H1 (cell line): ENCODE data around the gene ZSCAN22. TPM values are rescaled to one million over a fixed set of nuclear protein-coding genes. Genes with fewer than 3 reads are reported as not detected.

Experiments
- ASH2L ChIP-seq: fragments of 200-600, 300-600 bp; sonication (generic); IDR thresholded peaks from one replicate; pipeline ENCODE4 v1.7.1; 2017; ENCODE audit warnings: low read length
- CEBPB ChIP-seq: IDR thresholded peaks from 2 replicates; pipeline ENCODE4 v1.6.1; 2012; ENCODE audit warnings: low read depth, low read length
- CHD7 ChIP-seq: fragments of 300-600 bp; sonication (generic); IDR thresholded peaks from 2 replicates; pipeline ENCODE4 v1.7.1; 2012; ENCODE audit warnings: low read length, moderate library complexity, mild to moderate bottlenecking, inconsistent platforms; ENCODE audit not compliant: insufficient replicate concordance
- CTBP2 ChIP-seq: IDR thresholded peaks from 2 replicates; pipeline ENCODE4 v1.7.0; 2011; ENCODE audit warnings: borderline replicate concordance, mild to moderate bottlenecking, moderate library complexity, mixed read lengths, low read length; ENCODE audit not compliant: insufficient read depth, insufficient read length
- GTF2F1 ChIP-seq: IDR thresholded peaks from 2 replicates; pipeline ENCODE4 v1.6.1; 2012; ENCODE audit warnings: low read depth, low read length, improper control_type of control experiment, borderline replicate concordance
- SIRT6 ChIP-seq: IDR thresholded peaks from one replicate; pipeline ENCODE4 v1.7.1; 2012; ENCODE audit warnings: low read length, inconsistent platforms
- TAF1 ChIP-seq: IDR thresholded peaks from 2 replicates; pipeline ENCODE4 v1.6.1; 2011; ENCODE audit warnings: mild to moderate bottlenecking, low read depth, low read length
- polyA plus RNA-seq, 7 experiments: library from polyadenylated mRNA; depleted of rRNA in 3 of 7; stranded (reverse) in 5 of 7; unstranded in 2 of 7; fragments of >200 nt in 5 of 7; fragments of 200-250 nt in 2 of 7; gene quantifications; 1 replicate in 5 of 7; 2 replicates in 1 of 7; 4 replicates in 1 of 7; pipeline versions ENCODE4 v1.2.1 to v1.2.3, GENCODE V29; 2011 to 2013; ENCODE audit warnings: missing spikeins in 2 of 7, mixed read lengths in 2 of 7
- total RNA-seq: library from RNA; stranded (reverse); fragmentation: NEBNext Ultra II Directional; extraction: Animal tissue kit (Norgen Biotek cat#: 25700); gene quantifications from 2 replicates; pipeline ENCODE4 v1.2.1, GENCODE V29; 2021
- TF ChIP-seq, protein P1 (sequence below): IDR thresholded peaks from 2 replicates; pipeline ENCODE4 v1.6.1; 2012; ENCODE audit warnings: inconsistent platforms

The ZSCAN22 gene
- total and polyA plus RNA-seq, 2 of the 8 experiments (the other 6 are each of a cell fraction or from before 2014, with no cell fraction given): 3.2 to 3.3 TPM

DNA sequence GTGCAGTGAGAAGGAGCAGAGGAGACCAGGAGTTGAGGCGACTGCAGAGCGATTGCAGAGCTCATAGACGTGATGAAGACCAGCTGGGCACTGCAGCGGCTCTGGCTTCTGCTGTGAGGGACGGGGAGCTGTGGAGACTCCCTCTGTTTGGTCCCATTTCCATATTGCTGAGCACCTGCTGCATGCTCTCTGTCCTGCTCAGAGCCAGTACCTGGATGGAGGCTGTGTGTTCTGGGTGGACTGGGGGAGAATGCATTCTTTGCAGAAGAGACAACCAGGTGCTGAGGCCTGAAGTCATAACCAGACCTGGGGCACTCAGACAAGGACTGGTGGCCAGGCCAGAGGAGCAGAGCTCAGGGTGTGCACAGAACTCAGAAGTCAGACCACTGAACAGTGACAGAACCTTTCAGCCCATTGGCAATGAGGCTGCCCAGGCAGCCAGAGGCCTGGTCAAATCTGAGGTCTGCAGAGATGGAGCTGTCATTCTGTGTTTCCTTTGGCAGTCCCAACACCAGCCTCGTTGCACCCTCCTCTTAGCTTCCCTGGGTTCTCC is 27.8 kb downstream of the ZSCAN22 start (continued):
- TF ChIP-seq CHD7: no peak
- TF ChIP-seq GTF2F1: no peak
- no peak for TF ChIP-seq SIRT6
- TF ChIP-seq ASH2L: no peak
- TF ChIP-seq, protein P1, sequence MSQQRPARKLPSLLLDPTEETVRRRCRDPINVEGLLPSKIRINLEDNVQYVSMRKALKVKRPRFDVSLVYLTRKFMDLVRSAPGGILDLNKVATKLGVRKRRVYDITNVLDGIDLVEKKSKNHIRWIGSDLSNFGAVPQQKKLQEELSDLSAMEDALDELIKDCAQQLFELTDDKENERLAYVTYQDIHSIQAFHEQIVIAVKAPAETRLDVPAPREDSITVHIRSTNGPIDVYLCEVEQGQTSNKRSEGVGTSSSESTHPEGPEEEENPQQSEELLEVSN: no peak
- TF ChIP-seq TAF1: no peak
- no peak for TF ChIP-seq CTBP2
- no peak for TF ChIP-seq CEBPB
